T-cell (primary cell): ENCODE data around the gene C1QTNF9B. TPM values are rescaled to one million over a fixed set of nuclear protein-coding genes. Genes with fewer than 3 reads are reported as not detected.

Experiments
- ATAC-seq, 4 experiments: fragments of 200-7000 bp in 3 of 4; fragments of 150-1000 bp in 1 of 4; cut with Tn5 transposase; replicated peaks in 1 of 4; 1 replicate in 3 of 4; 2 replicates in 1 of 4; pipeline ENCODE4 v1.10.0; 2021; ENCODE audit warnings: moderate library complexity in 3 of 4, mild to moderate bottlenecking in 2 of 4, moderate number of reproducible peaks in 1 of 4
- CTCF ChIA-PET, 2 donors: fragments of 300-600 bp; sonication (Branson Sonifier 250); formaldehyde crosslinking; loops; one replicate each; lab custom pipeline; 2022; ENCODE audit warnings: antibody characterized with exemption in 2 of 2; lab: Charles Lee
- POLR2A ChIA-PET, 2 donors: fragments of 300-600 bp; sonication (Branson Sonifier 250); formaldehyde crosslinking; loops; one replicate each; lab custom pipeline; 2022; ENCODE audit warnings: antibody characterized with exemption in 2 of 2; lab: Charles Lee
- DNase-seq, 35 experiments: peaks; one replicate each; pipeline versions ENCODE4 v3.0.0 to v3.0.0-alpha.2; 2013 to 2023
- H3K27ac ChIP-seq: one replicate; pipeline ENCODE4 v1.5.1; 2013; ENCODE audit warnings: low read length
- H3K27me3 ChIP-seq, 2 experiments: replicated peaks in 1 of 2; 1 replicate in 1 of 2; 2 replicates in 1 of 2; pipeline versions ENCODE4 v1.6.1 to v1.7.0; 2013; ENCODE audit warnings: low read length in 1 of 2, mixed read lengths in 1 of 2; ENCODE audit not compliant: control insufficient read depth in 2 of 2, insufficient read depth in 2 of 2; ENCODE audit errors: extremely low read depth in 1 of 2
- H3K36me3 ChIP-seq, 2 donors: 1 replicate in 1 of 2; 2 replicates in 1 of 2; pipeline versions ENCODE4 v1.6.1 to v1.7.0; 2013; ENCODE audit warnings: low read length in 1 of 2; ENCODE audit not compliant: control insufficient read depth in 2 of 2, insufficient read depth in 1 of 2; ENCODE audit errors: extremely low read depth in 1 of 2
- H3K4me1 ChIP-seq, 2 experiments: 1 replicate in 1 of 2; 2 replicates in 1 of 2; pipeline versions ENCODE4 v1.6.1 to v1.7.0; 2013; ENCODE audit warnings: low read length in 2 of 2, mixed read lengths in 1 of 2; ENCODE audit not compliant: insufficient read depth in 2 of 2, control insufficient read depth in 1 of 2; ENCODE audit errors: extremely low read depth in 1 of 2
- H3K4me3 ChIP-seq, 2 donors: 1 replicate in 1 of 2; 2 replicates in 1 of 2; pipeline versions ENCODE4 v1.5.1 to v1.7.0; 2013; ENCODE audit warnings: mild to moderate bottlenecking in 2 of 2, low read length in 1 of 2, moderate library complexity in 1 of 2; ENCODE audit not compliant: control insufficient read depth in 1 of 2; ENCODE audit errors: extremely low read depth in 1 of 2
- H3K9me3 ChIP-seq: 2 replicates; pipeline ENCODE4 v1.7.0; 2013
- H3K27ac Mint-ChIP-seq, 2 donors: one replicate each; pipeline ENCODE4 v1.8.0; 2020 to 2021; ENCODE audit warnings: mild to moderate bottlenecking in 2 of 2, mixed read lengths in 2 of 2
- H3K27me3 Mint-ChIP-seq, 2 donors: one replicate each; pipeline ENCODE4 v1.8.0; 2021 to 2022; ENCODE audit warnings: mixed read lengths in 2 of 2
- H3K36me3 Mint-ChIP-seq: one replicate; pipeline ENCODE4 v1.8.0; 2021; ENCODE audit warnings: mixed read lengths
- H3K4me1 Mint-ChIP-seq, 3 donors: one replicate each; pipeline ENCODE4 v1.8.0; 2020 to 2022; ENCODE audit warnings: mixed read lengths in 3 of 3, mild to moderate bottlenecking in 1 of 3
- H3K4me3 Mint-ChIP-seq, 3 donors: one replicate each; pipeline ENCODE4 v1.8.0; 2020 to 2022; ENCODE audit warnings: mild to moderate bottlenecking in 3 of 3, mixed read lengths in 3 of 3, moderate library complexity in 3 of 3
- H3K9me3 Mint-ChIP-seq, 3 donors: one replicate each; pipeline ENCODE4 v1.8.0; 2020 to 2022; ENCODE audit warnings: mixed read lengths in 3 of 3
- WGBS: methylation state at CpG from one replicate; pipeline ENCODE4 v1.1.5; 2013; ENCODE audit warnings: missing lambda C conversion rate; ENCODE audit not compliant: insufficient coverage; 5-methylcytosine and 5-hydroxymethylcytosine counted together
- total RNA-seq, 35 experiments: library from RNA in 6 of 35; stranded (reverse) in 6 of 35; fragments of 120-200 nt in 1 of 35; gene quantifications; one replicate each; pipeline versions ENCODE4 v1.2.1 to v1.2.4 and lab custom pipeline; 2013 to 2026

The C1QTNF9B gene
- total RNA-seq, 5 donors from 2014 or later (not counting 1 experiment from before 2014, with no cell fraction given), result not detected

- Histone ChIP-seq H3K9me3 (no peaks in the 10 kb centered on the region), H3K4me3 (no peak overlapping the region), H3K4me1 (peaks cover 7 to 12% of the 10 kb centered on the region in 2 experiments), H3K27me3 (no peaks in the 10 kb centered on the region), H3K36me3 (peaks cover 0 to 3% of the 10 kb centered on the region in 2 donors), H3K27ac (no peak overlapping the region)
- Mint-ChIP-seq H3K4me1 (peaks cover 11 to 29% (median 28%) of the 10 kb centered on the region in 3 donors), H3K27ac (peak overlapping the region in 1 of 2 donors; percentile 1), H3K9me3 (no peaks in the 10 kb centered on the region), H3K36me3 (peaks cover 55% of the 10 kb centered on the region), H3K4me3 (no peak overlapping the region), H3K27me3 (no peaks in the 10 kb centered on the region)
- 94% methylated on average over 2 of the region's 2 CpGs for WGBS
- POLR2A ChIA-PET, result no interaction called here
- DNase-seq (no peak), ATAC-seq (no peak)
- CTCF ChIA-PET, result no interaction called here
Measured at GRCh38 chr13:23844132-23844531, 53.2 kb downstream of the C1QTNF9B start.

GRCh38 chr13:23843436-23843835 lies 53.9 kb downstream of the C1QTNF9B start:
- POLR2A ChIA-PET, result no interaction called here

GRCh38 chr13:23842406-23842805 lies 54.9 kb downstream of the C1QTNF9B start:
- Histone ChIP-seq H3K9me3 (no peaks in the 10 kb centered on the region), H3K36me3 (peaks cover 0 to 10% of the 10 kb centered on the region in 2 donors), H3K27ac (no peak overlapping the region), H3K4me1 (peaks cover 2 to 7% of the 10 kb centered on the region in 2 experiments), H3K4me3 (no peak overlapping the region), H3K27me3 (no peaks in the 10 kb centered on the region)
- H3K4me1 Mint-ChIP-seq, result peaks cover 8 to 28% (median 18%) of the 10 kb centered on the region in 3 donors
- H3K9me3 Mint-ChIP-seq, result no peaks in the 10 kb centered on the region
- no peak overlapping the region for H3K27ac Mint-ChIP-seq
- 96% methylated on average over 8 of the region's 8 CpGs for WGBS
- ATAC-seq (no peak), DNase-seq (no peak)
- peaks cover 49% of the 10 kb centered on the region for H3K36me3 Mint-ChIP-seq
- H3K4me3 Mint-ChIP-seq, result no peak overlapping the region
- ChIA-PET CTCF (no interaction called here), POLR2A (no interaction called here)
- H3K27me3 Mint-ChIP-seq, result no peaks in the 10 kb centered on the region

More at GRCh38 chr13:23843436-23843835, 53.9 kb downstream of the C1QTNF9B start:
- CTCF ChIA-PET, result no interaction called here
- H3K4me1 Mint-ChIP-seq, result peaks cover 10 to 29% (median 25%) of the 10 kb centered on the region in 3 donors
- H3K4me3 Mint-ChIP-seq, result no peak overlapping the region
- no peak for DNase-seq
- Histone ChIP-seq H3K4me1 (peaks cover 2 to 9% of the 10 kb centered on the region in 2 experiments), H3K4me3 (no peak overlapping the region), H3K9me3 (no peaks in the 10 kb centered on the region), H3K36me3 (peaks cover 0 to 10% of the 10 kb centered on the region in 2 donors), H3K27ac (no peak overlapping the region), H3K27me3 (no peaks in the 10 kb centered on the region)
- peaks cover 54% of the 10 kb centered on the region for H3K36me3 Mint-ChIP-seq
- ATAC-seq, result no peak
- H3K27me3 Mint-ChIP-seq, result no peaks in the 10 kb centered on the region
- H3K27ac Mint-ChIP-seq, result peak overlapping the region in 1 of 2 donors; percentile 2
- H3K9me3 Mint-ChIP-seq, result no peaks in the 10 kb centered on the region
- WGBS, result 100% methylated on average over 1 of the region's 1 CpG

Other genes starting within 250 kb of the C1QTNF9B start
- 10 to 100 TPM in 4 of 5 donors, 1 to 10 TPM in 1; 6.3 to 13.8 (median 12.3) TPM for gene MIPEP, start 8.1 kb downstream of the C1QTNF9B start, total RNA-seq